Fibroblast of villous mesenchyme (primary cell): ENCODE measurements around the gene B3GNT2. TPM values are rescaled to one million over a fixed set of nuclear protein-coding genes. Genes with fewer than 3 reads are reported as not detected.

ENCODE experiments used
- DNase-seq: peaks from one replicate; pipeline ENCODE4 v3.0.0-alpha.2; 2010; ENCODE audit warnings: low read depth
- H3K4me3 ChIP-seq: 2 replicates; pipeline ENCODE4 v1.5.1; 2011; ENCODE audit warnings: low read depth, mild to moderate bottlenecking, low read length
- CTCF ChIP-seq: IDR thresholded peaks from 2 replicates; pipeline ENCODE4 v1.5.1; 2012; ENCODE audit warnings: low read depth, mild to moderate bottlenecking, low read length; ENCODE audit not compliant: insufficient read depth
- total RNA-seq: library from RNA; depleted of rRNA; stranded (reverse); fragments of >200 nt; gene quantifications from 2 replicates; pipeline ENCODE4 v1.2.3, GENCODE V29; 2012

B3GNT2 gene
- total RNA-seq, 1 donor, result 26.3 TPM

- TF ChIP-seq CTCF, result peak; percentile 14
- H3K4me3 ChIP-seq, result no peak overlapping the region
- peak; percentile 59 for DNase-seq
Measured at GRCh38 chr2:62215306-62216064, 19.6 kb downstream of the B3GNT2 start.

GRCh38 chr2:62216113-62216512 is 20.2 kb downstream of the B3GNT2 start:
- H3K4me3 ChIP-seq, result no peak overlapping the region
- peak; percentile 55 for DNase-seq
- TF ChIP-seq CTCF, result no peak

GRCh38 chr2:62216616-62217015 is 20.7 kb downstream of the B3GNT2 start:
- DNase-seq, result peak; percentile 98
- no peak overlapping the region for H3K4me3 ChIP-seq
- TF ChIP-seq CTCF, result no peak

- H3K4me3 ChIP-seq, result peak overlapping the region; percentile 8
- no peak for DNase-seq
- TF ChIP-seq CTCF, result no peak
Measured at GRCh38 chr2:62217421-62217820, 21.5 kb downstream of the B3GNT2 start.

- TF ChIP-seq CTCF, result no peak
- peak; percentile 98 for DNase-seq
- peak overlapping the region; percentile 8 for H3K4me3 ChIP-seq
Measured at GRCh38 chr2:62217970-62218369, 22.1 kb downstream of the B3GNT2 start.

GRCh38 chr2:62219407-62220159 is 23.7 kb downstream of the B3GNT2 start:
- DNase-seq, result no peak
- no peak overlapping the region for H3K4me3 ChIP-seq
- no peak for TF ChIP-seq CTCF

GRCh38 chr2:62221141-62221540 is 25.2 kb downstream of the B3GNT2 start:
- DNase-seq, result peak; percentile 80
- no peak for TF ChIP-seq CTCF
- no peak overlapping the region for H3K4me3 ChIP-seq
